GM12878 (cell line): ENCODE data around the gene PLA2G15. TPM values are rescaled to one million over a fixed set of nuclear protein-coding genes. Genes with fewer than 3 reads are reported as not detected.

ENCODE experiments used
- ATAC-seq: fragments of 200-7000 bp; cut with Tn5 transposase; 3 replicates; pipeline ENCODE4 v1.9.1; 2020; ENCODE audit warnings: mild to moderate bottlenecking, moderate library complexity
- BruUV-seq: library from RNA; stranded (reverse); fragments of 400-500 nt; replicated peaks from 2 replicates; lab custom pipeline; 2021; lab: Mats Ljungman, UMichigan
- CTCF ChIA-PET: fragments of 300-600 bp; sonication (Branson Sonifier 250); formaldehyde crosslinking; extraction: SDS; loops from one replicate; lab custom pipeline; 2021; ENCODE audit warnings: inconsistent platforms; lab: Yijun Ruan, JAX
- POLR2A ChIA-PET: fragments of 350-600 bp; formaldehyde crosslinking; extraction: SDS; loops from one replicate; lab custom pipeline; 2021; ENCODE audit warnings: inconsistent platforms; lab: Charles Lee
- RAD21 ChIA-PET: fragments of 300-600 bp; sonication (Branson Sonifier 250); formaldehyde crosslinking; loops from one replicate; lab custom pipeline; 2023; ENCODE audit warnings: antibody characterized with exemption; ENCODE audit not compliant: unreplicated experiment; lab: Charles Lee
- SMC1A ChIA-PET: fragments of 300-600 bp; sonication (Branson Sonifier 250); formaldehyde crosslinking; loops from one replicate; lab custom pipeline; 2023; ENCODE audit not compliant: unreplicated experiment, uncharacterized antibody; lab: Charles Lee
- DNase-seq: peaks from one replicate; pipeline ENCODE4 v3.0.0-alpha.2; 2011; ENCODE audit warnings: low read depth, low spot score
- FAIRE-seq: peaks from 3 replicates; lab custom pipeline; 2011; peaks lifted over from hg19 to GRCh38; lab: Jason Lieb, UNC
- H2AFZ ChIP-seq: 2 replicates; pipeline ENCODE4 v1.6.0; 2011; ENCODE audit warnings: low read depth, low read length, control low read depth; ENCODE audit not compliant: control insufficient read depth
- H3K27ac ChIP-seq: 2 replicates; pipeline ENCODE4 v1.5.1; 2011; ENCODE audit warnings: control low read depth; ENCODE audit not compliant: control insufficient read depth, insufficient read depth
- H3K27me3 ChIP-seq, 2 experiments: replicated peaks in 1 of 2; 2 replicates each; pipeline versions ENCODE4 v1.6.0 to v1.6.1; 2011; ENCODE audit warnings: low read length in 1 of 2; ENCODE audit not compliant: control insufficient read depth in 2 of 2, insufficient read depth in 2 of 2
- H3K36me3 ChIP-seq, 2 experiments: 2 replicates each; pipeline ENCODE4 v1.5.1; 2011; ENCODE audit warnings: low read length in 1 of 2; ENCODE audit not compliant: control insufficient read depth in 2 of 2, insufficient read depth in 2 of 2
- H3K4me1 ChIP-seq: 2 replicates; pipeline ENCODE4 v1.6.1; 2011; ENCODE audit warnings: mild to moderate bottlenecking, low read length, moderate library complexity, mixed read lengths; ENCODE audit not compliant: control insufficient read depth, insufficient read depth
- H3K4me2 ChIP-seq: 2 replicates; pipeline ENCODE4 v1.6.0; 2011; ENCODE audit warnings: control low read depth; ENCODE audit not compliant: control insufficient read depth, insufficient read depth
- H3K4me3 ChIP-seq: fragments of 200-600 bp; sonication (generic); 2 replicates; pipeline ENCODE4 v1.5.1; 2016
- H3K79me2 ChIP-seq: 2 replicates; pipeline ENCODE4 v1.6.0; 2011; ENCODE audit warnings: low read length; ENCODE audit not compliant: control insufficient read depth, insufficient read depth
- H3K9ac ChIP-seq: 2 replicates; pipeline ENCODE4 v1.8.0; 2011; ENCODE audit warnings: low read length, control low read depth, mixed read lengths; ENCODE audit not compliant: control insufficient read depth, insufficient read depth
- H3K9me3 ChIP-seq: replicated peaks from 3 replicates; pipeline ENCODE4 v1.5.1; 2011; ENCODE audit warnings: mild to moderate bottlenecking, low read length; ENCODE audit not compliant: control insufficient read depth, insufficient read depth
- H4K20me1 ChIP-seq: 2 replicates; pipeline ENCODE4 v1.6.0; 2011; ENCODE audit not compliant: control insufficient read depth, insufficient read depth
- CHD4 ChIP-seq: fragments of 200-600 bp; sonication (generic); IDR thresholded peaks from 2 replicates; pipeline ENCODE4 v1.6.1; 2016; ENCODE audit warnings: mild to moderate bottlenecking
- MEF2B ChIP-seq: fragments of 450-650 bp; IDR thresholded peaks from 2 replicates; pipeline ENCODE4 v1.6.1; 2018; ENCODE audit warnings: mild to moderate bottlenecking, moderate library complexity; ENCODE audit not compliant: partially characterized antibody, poor library complexity, severe bottlenecking
- RELA ChIP-seq: fragments of 450-650 bp; IDR thresholded peaks from 2 replicates; pipeline ENCODE4 v1.8.0; 2014; ENCODE audit warnings: borderline replicate concordance; ENCODE audit not compliant: partially characterized antibody
- SREBF1 ChIP-seq: IDR thresholded peaks from 2 replicates; pipeline ENCODE4 v1.6.1; 2012; ENCODE audit warnings: mild to moderate bottlenecking, low read length
- TAF1 ChIP-seq: IDR thresholded peaks from 2 replicates; pipeline ENCODE4 v1.6.1; 2011; ENCODE audit warnings: mild to moderate bottlenecking, low read depth, low read length, borderline replicate concordance
- ZBED1 ChIP-seq: IDR thresholded peaks from 2 replicates; pipeline ENCODE4 v1.6.1; 2016; ENCODE audit warnings: borderline replicate concordance
- ZNF24 ChIP-seq: fragments of 450-650 bp; IDR thresholded peaks from 2 replicates; pipeline ENCODE4 v1.6.1; 2017; ENCODE audit warnings: antibody characterized with exemption, mild to moderate bottlenecking
- WGBS: methylation state at CpG from one replicate; pipeline ENCODE4 v1.1.6; 2016; ENCODE audit warnings: low lambda C conversion rate; ENCODE audit not compliant: insufficient replicate concordance, insufficient coverage; ENCODE audit errors: missing lambda C conversion rate; 5-methylcytosine and 5-hydroxymethylcytosine counted together
- in situ Hi-C: fragments of 300-500 bp; cut with MboI; formaldehyde crosslinking; loops from 9 replicates; pipeline ENCODE4 v1.14.3; 2018; ENCODE audit warnings: mixed read lengths
- intact Hi-C: fragments of 100-400 bp; cut with micrococcal nuclease; formaldehyde crosslinking; loops from one replicate; pipeline ENCODE4 v1.14.2; 2022; ENCODE audit not compliant: unreplicated experiment
- polyA plus RNA-seq, 11 experiments: library from polyadenylated mRNA; depleted of rRNA in 4 of 11; unstranded in 6 of 11; stranded (reverse) in 5 of 11; fragments of >200 nt; fragmentation: Nextera tagmentation in 4 of 11; fragmentation: Illumina TruSeq in 1 of 11; extraction: Ambion mirVana in 4 of 11; extraction: Trizol in 1 of 11; gene quantifications; 1 replicate in 1 of 11; 2 replicates in 10 of 11; pipeline versions ENCODE4 v1.2.1 to v1.2.3, GENCODE V29; 2011 to 2016; ENCODE audit warnings: inconsistent platforms in 2 of 11, missing spikeins in 2 of 11, low read depth in 1 of 11
- total RNA-seq, 4 experiments: library from RNA; depleted of rRNA in 3 of 4; stranded (reverse); fragments of >200 nt in 3 of 4; fragmentation: Illumina TruSeq in 1 of 4; extraction: Trizol in 1 of 4; gene quantifications; 2 replicates each; pipeline versions ENCODE4 v1.2.1 to v1.2.3, GENCODE V29; 2013 to 2021
- TF ChIP-seq, protein P1 (sequence below): fragments of 450-650 bp; conservative IDR thresholded peaks from 2 replicates; pipeline ENCODE4 v1.6.1; 2017; ENCODE audit warnings: mild to moderate bottlenecking, moderate library complexity
- TF ChIP-seq, protein P2 (sequence below): fragments of 150-350 bp; IDR thresholded peaks from 2 replicates; pipeline ENCODE4 v1.6.1; 2016; ENCODE audit warnings: low read depth, low read length
- TF ChIP-seq, protein P3 (sequence below), 3 experiments: IDR thresholded peaks in 2 of 3; conservative IDR thresholded peaks in 1 of 3; 2 replicates each; pipeline ENCODE4 v1.5.1; 2011; ENCODE audit warnings: low read depth in 3 of 3, low read length in 3 of 3, mild to moderate bottlenecking in 3 of 3, control low read depth in 2 of 3, moderate library complexity in 2 of 3, inconsistent platforms in 1 of 3, mixed read lengths in 1 of 3; ENCODE audit not compliant: control insufficient read depth in 2 of 3, insufficient read depth in 1 of 3; ENCODE audit errors: extremely low read depth in 1 of 3

PLA2G15 gene
- total and polyA plus RNA-seq, 10 of the 15 experiments (the other 5 are each of a cell fraction or from before 2014, with no cell fraction given) = 0.31 to 9.4 (median 6.8) TPM

DNA sequence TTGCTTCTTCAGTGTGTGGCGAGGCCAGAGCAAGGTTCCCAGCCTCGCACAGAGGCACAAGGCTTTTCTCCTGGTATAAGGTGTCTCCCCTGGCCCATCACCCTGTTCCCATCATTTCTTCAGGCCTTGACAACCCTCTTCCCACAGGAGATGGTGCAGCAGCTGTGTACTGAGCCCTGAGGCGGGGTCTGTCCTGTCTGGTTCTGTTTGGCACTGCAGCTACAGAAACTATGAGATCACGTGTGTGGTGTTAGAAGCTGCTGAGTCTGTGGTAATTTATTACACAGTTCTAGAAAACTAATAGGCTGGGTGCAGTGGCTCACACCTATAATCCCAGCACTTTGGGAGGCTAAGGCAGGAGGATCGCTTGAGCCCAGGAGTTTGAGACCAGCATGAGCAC, 7.2 kb downstream of the PLA2G15 start:
- in situ Hi-C loops = no loop called here
- 97% methylated on average over 5 of the region's 5 CpGs for WGBS
- Histone ChIP-seq H3K4me3 (no peak overlapping the region), H3K27ac (no peak overlapping the region), H3K9ac (no peak overlapping the region), H3K4me1 (peaks cover 9% of the 10 kb centered on the region), H3K79me2 (no peaks in the 10 kb centered on the region), H4K20me1 (no peaks in the 10 kb centered on the region), H3K9me3 (no peaks in the 10 kb centered on the region), H3K36me3 (peaks cover 1 to 3% of the 10 kb centered on the region in 2 experiments; a peak in 2 of 4 replicates), H3K27me3 (no peaks in the 10 kb centered on the region), H2AFZ (no peak overlapping the region), H3K4me2 (no peak overlapping the region)
- ChIA-PET RAD21 (interaction anchor here (0.9 kb wide), 1 partner anchor 11 kb away, joined by 3 read pairs; no protein-coding TSS in a partner anchor), SMC1A (interaction anchor here (0.6 to 2.6 kb wide), 3 partner anchors 9 to 78 kb away, joined by 3 to 13 read pairs (median 10); no protein-coding TSS in a partner anchor), CTCF (interaction anchor here (0.6 to 3.4 kb wide), 5 partner anchors 9 to 76 kb away, joined by 3 to 25 read pairs (median 15); partner anchors contain the start of gene SLC7A6), POLR2A (interaction anchor here (0.6 to 1.7 kb wide), 4 partner anchors 33 to 172 kb away, joined by 3 to 7 read pairs (median 4); no protein-coding TSS in a partner anchor)
- FAIRE-seq (no peak), ATAC-seq (peak; percentile 32; the same call in 2 of the 3 replicates), DNase-seq (no peak)
- TF ChIP-seq, protein P1, sequence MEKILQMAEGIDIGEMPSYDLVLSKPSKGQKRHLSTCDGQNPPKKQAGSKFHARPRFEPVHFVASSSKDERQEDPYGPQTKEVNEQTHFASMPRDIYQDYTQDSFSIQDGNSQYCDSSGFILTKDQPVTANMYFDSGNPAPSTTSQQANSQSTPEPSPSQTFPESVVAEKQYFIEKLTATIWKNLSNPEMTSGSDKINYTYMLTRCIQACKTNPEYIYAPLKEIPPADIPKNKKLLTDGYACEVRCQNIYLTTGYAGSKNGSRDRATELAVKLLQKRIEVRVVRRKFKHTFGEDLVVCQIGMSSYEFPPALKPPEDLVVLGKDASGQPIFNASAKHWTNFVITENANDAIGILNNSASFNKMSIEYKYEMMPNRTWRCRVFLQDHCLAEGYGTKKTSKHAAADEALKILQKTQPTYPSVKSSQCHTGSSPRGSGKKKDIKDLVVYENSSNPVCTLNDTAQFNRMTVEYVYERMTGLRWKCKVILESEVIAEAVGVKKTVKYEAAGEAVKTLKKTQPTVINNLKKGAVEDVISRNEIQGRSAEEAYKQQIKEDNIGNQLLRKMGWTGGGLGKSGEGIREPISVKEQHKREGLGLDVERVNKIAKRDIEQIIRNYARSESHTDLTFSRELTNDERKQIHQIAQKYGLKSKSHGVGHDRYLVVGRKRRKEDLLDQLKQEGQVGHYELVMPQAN = no peak
- TF ChIP-seq TAF1 (no peak), RELA (no peak), SREBF1 (no peak), ZBED1 (no peak), CHD4 (no peak), MEF2B (no peak), ZNF24 (no peak)
- TF ChIP-seq, protein P2, sequence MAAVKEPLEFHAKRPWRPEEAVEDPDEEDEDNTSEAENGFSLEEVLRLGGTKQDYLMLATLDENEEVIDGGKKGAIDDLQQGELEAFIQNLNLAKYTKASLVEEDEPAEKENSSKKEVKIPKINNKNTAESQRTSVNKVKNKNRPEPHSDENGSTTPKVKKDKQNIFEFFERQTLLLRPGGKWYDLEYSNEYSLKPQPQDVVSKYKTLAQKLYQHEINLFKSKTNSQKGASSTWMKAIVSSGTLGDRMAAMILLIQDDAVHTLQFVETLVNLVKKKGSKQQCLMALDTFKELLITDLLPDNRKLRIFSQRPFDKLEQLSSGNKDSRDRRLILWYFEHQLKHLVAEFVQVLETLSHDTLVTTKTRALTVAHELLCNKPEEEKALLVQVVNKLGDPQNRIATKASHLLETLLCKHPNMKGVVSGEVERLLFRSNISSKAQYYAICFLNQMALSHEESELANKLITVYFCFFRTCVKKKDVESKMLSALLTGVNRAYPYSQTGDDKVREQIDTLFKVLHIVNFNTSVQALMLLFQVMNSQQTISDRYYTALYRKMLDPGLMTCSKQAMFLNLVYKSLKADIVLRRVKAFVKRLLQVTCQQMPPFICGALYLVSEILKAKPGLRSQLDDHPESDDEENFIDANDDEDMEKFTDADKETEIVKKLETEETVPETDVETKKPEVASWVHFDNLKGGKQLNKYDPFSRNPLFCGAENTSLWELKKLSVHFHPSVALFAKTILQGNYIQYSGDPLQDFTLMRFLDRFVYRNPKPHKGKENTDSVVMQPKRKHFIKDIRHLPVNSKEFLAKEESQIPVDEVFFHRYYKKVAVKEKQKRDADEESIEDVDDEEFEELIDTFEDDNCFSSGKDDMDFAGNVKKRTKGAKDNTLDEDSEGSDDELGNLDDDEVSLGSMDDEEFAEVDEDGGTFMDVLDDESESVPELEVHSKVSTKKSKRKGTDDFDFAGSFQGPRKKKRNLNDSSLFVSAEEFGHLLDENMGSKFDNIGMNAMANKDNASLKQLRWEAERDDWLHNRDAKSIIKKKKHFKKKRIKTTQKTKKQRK = no peak
- TF ChIP-seq, protein P3, sequence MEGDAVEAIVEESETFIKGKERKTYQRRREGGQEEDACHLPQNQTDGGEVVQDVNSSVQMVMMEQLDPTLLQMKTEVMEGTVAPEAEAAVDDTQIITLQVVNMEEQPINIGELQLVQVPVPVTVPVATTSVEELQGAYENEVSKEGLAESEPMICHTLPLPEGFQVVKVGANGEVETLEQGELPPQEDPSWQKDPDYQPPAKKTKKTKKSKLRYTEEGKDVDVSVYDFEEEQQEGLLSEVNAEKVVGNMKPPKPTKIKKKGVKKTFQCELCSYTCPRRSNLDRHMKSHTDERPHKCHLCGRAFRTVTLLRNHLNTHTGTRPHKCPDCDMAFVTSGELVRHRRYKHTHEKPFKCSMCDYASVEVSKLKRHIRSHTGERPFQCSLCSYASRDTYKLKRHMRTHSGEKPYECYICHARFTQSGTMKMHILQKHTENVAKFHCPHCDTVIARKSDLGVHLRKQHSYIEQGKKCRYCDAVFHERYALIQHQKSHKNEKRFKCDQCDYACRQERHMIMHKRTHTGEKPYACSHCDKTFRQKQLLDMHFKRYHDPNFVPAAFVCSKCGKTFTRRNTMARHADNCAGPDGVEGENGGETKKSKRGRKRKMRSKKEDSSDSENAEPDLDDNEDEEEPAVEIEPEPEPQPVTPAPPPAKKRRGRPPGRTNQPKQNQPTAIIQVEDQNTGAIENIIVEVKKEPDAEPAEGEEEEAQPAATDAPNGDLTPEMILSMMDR (IDR thresholded peaks at IDR 0.05 in 2 of 3, conservative IDR thresholded peaks at IDR 0.05 in 1 of 3; ENCODE audit: control insufficient read depth in 2 of 3, extremely low read depth in 1 of 3, insufficient read depth in 1 of 3, low read depth in 3 of 3, low read length in 3 of 3) = no peak
- BruUV-seq = no TSS peak
- intact Hi-C loops = no loop called here
